Transverse colon (tissue), 4 donors: Measurements from ENCODE around the gene KIF1A. TPM values are rescaled to one million over a fixed set of nuclear protein-coding genes. Genes with fewer than 3 reads are reported as not detected.
"Not testable (repeated sequence)": the region's sequence is repeated elsewhere in the genome, so short reads cannot be mapped to it uniquely, and the experiment has no call there.

Source experiments
- DNase-seq: peaks from one replicate; pipeline ENCODE4 v3.0.0-alpha.2; 2019
- H3K27ac ChIP-seq, 4 donors: fragments of 200-600 bp; sonication (generic); 2 replicates each; pipeline ENCODE4 v1.5.1; 2016 to 2018; ENCODE audit warnings: inconsistent platforms in 4 of 4
- H3K27me3 ChIP-seq: fragments of 200-600 bp; sonication (generic); 2 replicates; pipeline ENCODE4 v1.5.1; 2017; ENCODE audit warnings: inconsistent platforms
- H3K36me3 ChIP-seq, 4 donors: fragments of 200-600 bp; sonication (generic); 2 replicates each; pipeline ENCODE4 v1.5.1; 2017 to 2019; ENCODE audit warnings: inconsistent platforms in 4 of 4
- H3K4me1 ChIP-seq, 4 donors: fragments of 200-600 bp; sonication (generic); 2 replicates each; pipeline ENCODE4 v1.5.1; 2017 to 2020; ENCODE audit warnings: inconsistent platforms in 4 of 4
- H3K4me3 ChIP-seq, 4 donors: fragments of 200-600 bp; sonication (generic); 1 replicate in 1 of 4; 2 replicates in 3 of 4; pipeline versions ENCODE4 v1.5.1 to v1.6.1; 2017 to 2019; ENCODE audit warnings: inconsistent platforms in 4 of 4
- H3K9me3 ChIP-seq, 2 donors: fragments of 200-600 bp; sonication (generic); 2 replicates each; pipeline ENCODE4 v1.5.1; 2017 to 2019; ENCODE audit warnings: inconsistent platforms in 2 of 2
- CTCF ChIP-seq, 5 experiments: fragments of 200-600 bp in 3 of 5; fragments of 450-650 bp in 2 of 5; sonication (generic) in 3 of 5; IDR thresholded peaks; 1 replicate in 2 of 5; 2 replicates in 3 of 5; pipeline ENCODE4 v1.5.1; 2016 to 2017; ENCODE audit warnings: antibody characterized with exemption in 5 of 5, inconsistent platforms in 3 of 5, mild to moderate bottlenecking in 2 of 5, moderate library complexity in 1 of 5
- EP300 ChIP-seq: sonication (generic); formaldehyde crosslinking; IDR thresholded peaks from one replicate; pipeline ENCODE4 v1.6.1; 2017; ENCODE audit warnings: antibody characterized with exemption, low read depth
- POLR2A ChIP-seq: fragments of 450-650 bp; IDR thresholded peaks from one replicate; pipeline ENCODE4 v1.6.1; 2016; ENCODE audit warnings: antibody characterized with exemption, mild to moderate bottlenecking, moderate library complexity
- POLR2AphosphoS5 ChIP-seq, 3 donors: sonication (generic); formaldehyde crosslinking; IDR thresholded peaks; one replicate each; pipeline ENCODE4 v1.6.1; 2016; ENCODE audit warnings: antibody characterized with exemption in 3 of 3
- WGBS, 2 donors: methylation state at CpG; one replicate each; pipeline ENCODE4 v1.1.5; 2018; ENCODE audit warnings: low coverage in 1 of 2; 5-methylcytosine and 5-hydroxymethylcytosine counted together
- in situ Hi-C, 4 donors: fragments of 200-750 bp; cut with MboI; loops; one replicate each; pipeline versions ENCODE4 v1.15.0 to v1.15.1; 2017; ENCODE audit warnings: low sequenced_read_pairs in 3 of 4, low pct_ligation_motif_present in 1 of 4, low pct_unique_long_range_greater_than_20kb in 1 of 4
- intact Hi-C: fragments of 100-400 bp; cut with DNase I; formaldehyde crosslinking; loops from one replicate; pipeline ENCODE4 v1.15.1; 2023; ENCODE audit warnings: low total_unique reads
- total RNA-seq, 4 donors: library from RNA; depleted of rRNA; stranded (reverse); fragments of >200 nt; gene quantifications; one replicate each; pipeline ENCODE4 v1.1.0, GENCODE V29; 2016

Gene KIF1A
- total RNA-seq, 4 donors from 2014 or later = 0.40 to 3.4 (median 2.9) TPM

GRCh38 chr2:240685771-240686371 is 134.1 kb downstream of the KIF1A start:
- in situ Hi-C loops = no loop called here
- Histone ChIP-seq H3K4me3 (no peak overlapping the region), H3K4me1 (peaks cover 0 to 26% (median 9%) of the 10 kb centered on the region in 4 donors), H3K36me3 (no peaks in the 10 kb centered on the region), H3K27me3 (no peaks in the 10 kb centered on the region), H3K27ac (peak overlapping the region in 3 of 4 donors; percentile 23 to 50 (median 36)), H3K9me3 (no peaks in the 10 kb centered on the region)
- 62% methylated on average over 10 of the region's 10 CpGs; no CpG with 5 or more reads in 1 of the 2 donors for WGBS, 2 donors
- peak; percentile 61 for DNase-seq
- intact Hi-C loops = no loop called here
- no peak for TF ChIP-seq CTCF (IDR thresholded peaks at IDR 0.05)
- TF ChIP-seq POLR2AphosphoS5 (IDR thresholded peaks at IDR 0.05) = peak in 1 of 3 donors; percentile 40
- TF ChIP-seq EP300 = no peak
- TF ChIP-seq POLR2A = peak; percentile 16

GRCh38 chr2:240683980-240684728 is 135.9 kb downstream of the KIF1A start:
- H3K36me3 ChIP-seq, DNase-seq, H3K9me3 ChIP-seq, intact Hi-C loops, in situ Hi-C loops, H3K27me3 ChIP-seq: not testable (repeated sequence)
- 64% methylated on average over 14 of the region's 15 CpGs; no CpG with 5 or more reads in 1 of the 2 donors for WGBS, 2 donors
- Histone ChIP-seq H3K4me1 (peaks cover 0 to 21% (median 9%) of the 10 kb centered on the region in 4 donors), H3K27ac (peak overlapping the region in 2 of 4 donors; percentile 25 to 59), H3K4me3 (peak overlapping the region in 1 of 4 donors; percentile 31)

- intact Hi-C loops, H3K27me3 ChIP-seq, DNase-seq, H3K9me3 ChIP-seq, in situ Hi-C loops, H3K36me3 ChIP-seq: not testable (repeated sequence)
- WGBS, 2 donors = 81% methylated on average over 2 of the region's 15 CpGs; no CpG with 5 or more reads in 1 of the 2 donors
- H3K4me3 ChIP-seq = peak overlapping the region in 1 of 4 donors; percentile 31
- peak overlapping the region in 1 of 4 donors; percentile 25 for H3K27ac ChIP-seq
- peaks cover 0 to 21% (median 9%) of the 10 kb centered on the region in 4 donors for H3K4me1 ChIP-seq
Observed at GRCh38 chr2:240683329-240683979, 136.6 kb downstream of the KIF1A start.

- peaks cover 0 to 21% (median 9%) of the 10 kb centered on the region in 4 donors for H3K4me1 ChIP-seq
- intact Hi-C loops, H3K4me3 ChIP-seq, DNase-seq, H3K27me3 ChIP-seq, H3K27ac ChIP-seq, in situ Hi-C loops, H3K36me3 ChIP-seq, H3K9me3 ChIP-seq: not testable (repeated sequence)
- 76% methylated on average over 26 of the region's 37 CpGs; no CpG with 5 or more reads in 1 of the 2 donors for WGBS, 2 donors
Observed at GRCh38 chr2:240682431-240683224, 137.4 kb downstream of the KIF1A start, which contains the start of gene AQP12B. Gene AQP12B, minus strand, starts transcription at chr2:240682885. Its CDS starts 48 bp downstream, at chr2:240682837.

GRCh38 chr2:240680185-240680584 is 139.8 kb downstream of the KIF1A start:
- WGBS, 2 donors = 0% methylated on average over 1 of the region's 11 CpGs; no CpG with 5 or more reads in 1 of the 2 donors
- H3K4me3 ChIP-seq, H3K9me3 ChIP-seq, H3K27me3 ChIP-seq, H3K36me3 ChIP-seq, DNase-seq, in situ Hi-C loops, intact Hi-C loops, H3K4me1 ChIP-seq, H3K27ac ChIP-seq: not testable (repeated sequence)

- H3K4me3 ChIP-seq, H3K4me1 ChIP-seq, intact Hi-C loops, H3K27me3 ChIP-seq, H3K9me3 ChIP-seq, H3K36me3 ChIP-seq, in situ Hi-C loops, H3K27ac ChIP-seq, DNase-seq: not testable (repeated sequence)
- no CpG with 5 or more reads among the region's 19 CpGs for WGBS, 2 donors
Observed at GRCh38 chr2:240678909-240679308, 141.1 kb downstream of the KIF1A start.

GRCh38 chr2:240678043-240678442 is 142.0 kb downstream of the KIF1A start:
- H3K36me3 ChIP-seq, DNase-seq, H3K4me3 ChIP-seq, H3K9me3 ChIP-seq, in situ Hi-C loops, H3K4me1 ChIP-seq, H3K27ac ChIP-seq, intact Hi-C loops: not testable (repeated sequence)
- WGBS, 2 donors = 73% methylated on average over 3 of the region's 14 CpGs; no CpG with 5 or more reads in 1 of the 2 donors
- peaks cover 16% of the 10 kb centered on the region for H3K27me3 ChIP-seq

- in situ Hi-C loops, H3K4me3 ChIP-seq, H3K9me3 ChIP-seq, H3K27ac ChIP-seq, DNase-seq, intact Hi-C loops, H3K36me3 ChIP-seq, H3K4me1 ChIP-seq: not testable (repeated sequence)
- H3K27me3 ChIP-seq = peaks cover 43% of the 10 kb centered on the region
- WGBS, 2 donors = no CpG with 5 or more reads among the region's 24 CpGs
Observed at GRCh38 chr2:240675345-240675744, 144.7 kb downstream of the KIF1A start.
